Activated naive CD8-positive, alpha-beta T cell treated with anti-CD3 and anti-CD28 coated beads for 36 hours (primary cell): Measurements from ENCODE around the gene ZNF32. TPM values are rescaled to one million over a fixed set of nuclear protein-coding genes. Genes with fewer than 3 reads are reported as not detected.

ENCODE experiments used
- DNase-seq: peaks from one replicate; pipeline ENCODE4 v3.0.0; 2021
- H3K27ac Mint-ChIP-seq: one replicate; pipeline ENCODE4 v1.8.0; 2022; ENCODE audit warnings: mild to moderate bottlenecking, moderate library complexity, mixed read lengths
- H3K27me3 Mint-ChIP-seq: one replicate; pipeline ENCODE4 v1.8.0; 2022; ENCODE audit warnings: mild to moderate bottlenecking, mixed read lengths
- H3K36me3 Mint-ChIP-seq: one replicate; pipeline ENCODE4 v1.8.0; 2021; ENCODE audit warnings: mild to moderate bottlenecking, mixed read lengths
- H3K4me1 Mint-ChIP-seq: one replicate; pipeline ENCODE4 v1.8.0; 2021; ENCODE audit warnings: mixed read lengths
- H3K4me3 Mint-ChIP-seq: one replicate; pipeline ENCODE4 v1.8.0; 2022; ENCODE audit warnings: mild to moderate bottlenecking, moderate library complexity, mixed read lengths
- H3K9me3 Mint-ChIP-seq: one replicate; pipeline ENCODE4 v1.8.0; 2022; ENCODE audit warnings: mixed read lengths
- total RNA-seq, 2 experiments: library from RNA; stranded (reverse); gene quantifications; one replicate each; pipeline ENCODE4 v1.2.3, GENCODE V29; 2021

The ZNF32 gene
- total RNA-seq, 2 experiments from 2014 or later = 12.2 to 13.9 TPM

GRCh38 chr10:43686414-43686813 is 37.7 kb upstream of the ZNF32 start:
- no peak for DNase-seq
- Mint-ChIP-seq H3K27me3 (peaks cover 38% of the 10 kb centered on the region), H3K4me3 (no peak overlapping the region), H3K27ac (no peak overlapping the region), H3K36me3 (no peaks in the 10 kb centered on the region), H3K9me3 (no peaks in the 10 kb centered on the region), H3K4me1 (peaks cover 5% of the 10 kb centered on the region)

DNA sequence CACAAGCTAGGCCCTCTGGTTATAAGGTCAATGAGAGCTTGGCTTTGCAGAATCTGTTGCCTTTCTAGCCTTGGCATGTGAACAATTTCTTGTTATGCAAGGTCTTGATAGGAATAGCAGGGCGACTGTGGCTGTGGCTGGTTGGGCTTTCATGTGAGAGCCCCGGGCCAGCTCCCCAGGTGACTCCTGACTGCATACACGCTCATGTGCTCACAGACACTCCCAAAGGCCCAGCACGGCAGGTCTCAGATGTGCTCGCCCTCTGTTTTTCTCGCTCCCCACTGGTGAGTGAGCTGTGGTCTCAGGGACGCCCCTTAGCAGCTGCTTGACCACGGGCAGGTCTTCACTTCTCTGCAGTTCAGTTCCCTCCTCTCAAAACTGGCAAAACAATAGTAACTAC is 37.1 kb upstream of the ZNF32 start:
- H3K9me3 Mint-ChIP-seq = no peaks in the 10 kb centered on the region
- H3K27me3 Mint-ChIP-seq = peaks cover 32% of the 10 kb centered on the region
- no peak overlapping the region for H3K4me3 Mint-ChIP-seq
- peaks cover 5% of the 10 kb centered on the region for H3K4me1 Mint-ChIP-seq
- H3K36me3 Mint-ChIP-seq = no peaks in the 10 kb centered on the region
- H3K27ac Mint-ChIP-seq = no peak overlapping the region
- no peak for DNase-seq

DNA sequence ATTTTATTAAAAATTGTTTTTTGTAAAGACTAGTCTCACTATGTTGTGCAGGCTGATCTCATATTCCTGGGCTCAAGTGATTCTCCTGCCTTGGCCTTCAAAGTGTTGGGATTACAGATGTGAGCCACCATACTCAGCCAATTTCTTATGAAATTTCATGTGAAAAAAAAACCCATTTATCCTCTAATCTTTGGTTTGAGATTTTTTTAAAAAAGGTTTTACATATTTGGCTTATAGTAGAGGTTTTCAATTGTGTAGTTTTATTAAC is 35.5 kb upstream of the ZNF32 start:
- H3K9me3 Mint-ChIP-seq = no peaks in the 10 kb centered on the region
- H3K36me3 Mint-ChIP-seq = no peaks in the 10 kb centered on the region

GRCh38 chr10:43683451-43684291 is 35.0 kb upstream of the ZNF32 start:
- H3K4me1 Mint-ChIP-seq = no peaks in the 10 kb centered on the region
- no peak overlapping the region for H3K27ac Mint-ChIP-seq
- peak; percentile 24 for DNase-seq
- H3K27me3 Mint-ChIP-seq = peaks cover 28% of the 10 kb centered on the region
- no peaks in the 10 kb centered on the region for H3K9me3 Mint-ChIP-seq
- H3K4me3 Mint-ChIP-seq = no peak overlapping the region
- no peaks in the 10 kb centered on the region for H3K36me3 Mint-ChIP-seq

More for the DNA sequence above, 35.5 kb upstream of the ZNF32 start:
- no peak overlapping the region for H3K27ac Mint-ChIP-seq
- H3K4me3 Mint-ChIP-seq = no peak overlapping the region
- peaks cover 28% of the 10 kb centered on the region for H3K27me3 Mint-ChIP-seq
- H3K4me1 Mint-ChIP-seq = no peaks in the 10 kb centered on the region
- DNase-seq = no peak

DNA sequence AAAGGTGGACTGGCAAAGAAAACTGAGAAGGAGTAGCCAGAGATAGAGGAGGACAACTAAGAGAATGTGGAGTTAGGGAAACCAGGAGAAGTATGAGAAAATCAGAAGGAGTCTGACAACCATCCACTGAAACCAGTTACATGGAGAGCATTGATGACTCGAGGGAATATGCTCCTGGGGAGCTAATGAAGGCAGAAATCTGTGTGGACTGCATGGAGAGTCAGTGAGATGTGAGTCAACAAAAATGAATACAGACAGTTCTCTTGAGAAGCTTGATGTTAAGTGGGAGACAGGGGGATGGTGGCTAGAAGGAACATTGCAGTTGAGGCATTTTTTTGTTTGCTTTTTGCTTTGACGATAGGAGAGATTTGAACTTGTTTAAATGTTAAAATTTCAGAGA is 34.3 kb upstream of the ZNF32 start:
- DNase-seq = no peak
- H3K36me3 Mint-ChIP-seq = no peaks in the 10 kb centered on the region
- no peaks in the 10 kb centered on the region for H3K9me3 Mint-ChIP-seq
- no peak overlapping the region for H3K27ac Mint-ChIP-seq
- H3K4me3 Mint-ChIP-seq = no peak overlapping the region
- H3K4me1 Mint-ChIP-seq = no peaks in the 10 kb centered on the region
- peaks cover 25% of the 10 kb centered on the region for H3K27me3 Mint-ChIP-seq

- Mint-ChIP-seq H3K9me3 (no peaks in the 10 kb centered on the region), H3K36me3 (no peaks in the 10 kb centered on the region), H3K27ac (no peak overlapping the region), H3K4me3 (no peak overlapping the region), H3K27me3 (peaks cover 24% of the 10 kb centered on the region), H3K4me1 (no peaks in the 10 kb centered on the region)
- no peak for DNase-seq
These were observed 33.0 kb upstream of the ZNF32 start for GRCh38 chr10:43681721-43682120.

GRCh38 chr10:43681220-43681619 is 32.5 kb upstream of the ZNF32 start:
- H3K4me1 Mint-ChIP-seq = no peaks in the 10 kb centered on the region
- no peak for DNase-seq
- H3K27me3 Mint-ChIP-seq = peaks cover 21% of the 10 kb centered on the region
- no peaks in the 10 kb centered on the region for H3K9me3 Mint-ChIP-seq
- H3K27ac Mint-ChIP-seq = no peak overlapping the region
- H3K4me3 Mint-ChIP-seq = no peak overlapping the region
- H3K36me3 Mint-ChIP-seq = no peaks in the 10 kb centered on the region

DNA sequence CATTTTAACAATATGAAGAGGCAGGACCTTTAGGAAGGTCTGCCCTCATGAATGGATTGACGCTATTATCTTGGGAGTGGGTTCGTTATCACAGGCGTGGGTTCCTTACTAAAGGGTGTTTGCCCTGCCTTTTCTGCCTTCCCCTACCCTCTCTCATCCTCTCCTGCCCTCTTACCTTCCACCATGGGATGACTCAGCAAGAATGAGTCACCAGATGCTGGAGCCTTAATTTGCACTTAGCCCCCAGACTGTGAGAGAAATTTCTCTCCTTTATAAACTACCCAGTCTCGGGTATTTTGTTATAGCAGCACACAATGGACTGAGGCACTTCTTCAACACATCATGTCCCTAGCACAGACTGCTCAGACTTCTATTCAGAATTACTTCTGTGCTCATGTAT is 31.4 kb upstream of the ZNF32 start:
- H3K27me3 Mint-ChIP-seq = peaks cover 21% of the 10 kb centered on the region
- no peaks in the 10 kb centered on the region for H3K4me1 Mint-ChIP-seq
- H3K9me3 Mint-ChIP-seq = no peaks in the 10 kb centered on the region
- H3K27ac Mint-ChIP-seq = no peak overlapping the region
- DNase-seq = no peak
- H3K36me3 Mint-ChIP-seq = no peaks in the 10 kb centered on the region
- no peak overlapping the region for H3K4me3 Mint-ChIP-seq

GRCh38 chr10:43679509-43679908 is 30.8 kb upstream of the ZNF32 start:
- H3K4me1 Mint-ChIP-seq = no peaks in the 10 kb centered on the region
- H3K27ac Mint-ChIP-seq = no peak overlapping the region
- H3K36me3 Mint-ChIP-seq = no peaks in the 10 kb centered on the region
- no peak for DNase-seq
- H3K4me3 Mint-ChIP-seq = no peak overlapping the region
- H3K9me3 Mint-ChIP-seq = no peaks in the 10 kb centered on the region
- H3K27me3 Mint-ChIP-seq = peaks cover 21% of the 10 kb centered on the region

DNA sequence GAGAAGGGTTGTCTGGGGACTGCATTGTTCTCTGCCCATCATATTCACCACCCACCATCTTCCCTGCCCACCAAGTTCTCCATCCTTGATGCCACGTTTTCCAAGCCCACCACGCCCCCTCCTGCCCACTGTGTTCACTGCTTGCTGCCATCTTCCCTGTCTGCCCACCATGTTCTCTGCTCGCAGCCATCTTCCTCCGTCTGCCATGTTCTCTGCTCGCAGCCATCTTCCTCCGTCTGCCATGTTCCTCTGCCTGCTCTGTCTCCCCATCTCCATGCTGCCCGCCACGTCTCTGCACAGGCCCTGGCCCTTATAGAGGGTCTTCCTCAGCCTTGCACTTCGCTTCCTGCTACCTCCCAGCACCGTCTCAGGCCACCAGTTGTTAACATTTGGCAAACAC is 30.0 kb upstream of the ZNF32 start:
- H3K27ac Mint-ChIP-seq = no peak overlapping the region
- H3K27me3 Mint-ChIP-seq = peaks cover 18% of the 10 kb centered on the region
- H3K4me1 Mint-ChIP-seq = no peaks in the 10 kb centered on the region
- no peak for DNase-seq
- no peaks in the 10 kb centered on the region for H3K36me3 Mint-ChIP-seq
- H3K4me3 Mint-ChIP-seq = no peak overlapping the region
- no peaks in the 10 kb centered on the region for H3K9me3 Mint-ChIP-seq

- no peak for DNase-seq
- H3K36me3 Mint-ChIP-seq = no peaks in the 10 kb centered on the region
- H3K4me1 Mint-ChIP-seq = no peaks in the 10 kb centered on the region
- no peak overlapping the region for H3K4me3 Mint-ChIP-seq
- peaks cover 6% of the 10 kb centered on the region for H3K27me3 Mint-ChIP-seq
- no peak overlapping the region for H3K27ac Mint-ChIP-seq
- no peaks in the 10 kb centered on the region for H3K9me3 Mint-ChIP-seq
These were observed 28.2 kb upstream of the ZNF32 start for GRCh38 chr10:43676901-43677300.

DNA sequence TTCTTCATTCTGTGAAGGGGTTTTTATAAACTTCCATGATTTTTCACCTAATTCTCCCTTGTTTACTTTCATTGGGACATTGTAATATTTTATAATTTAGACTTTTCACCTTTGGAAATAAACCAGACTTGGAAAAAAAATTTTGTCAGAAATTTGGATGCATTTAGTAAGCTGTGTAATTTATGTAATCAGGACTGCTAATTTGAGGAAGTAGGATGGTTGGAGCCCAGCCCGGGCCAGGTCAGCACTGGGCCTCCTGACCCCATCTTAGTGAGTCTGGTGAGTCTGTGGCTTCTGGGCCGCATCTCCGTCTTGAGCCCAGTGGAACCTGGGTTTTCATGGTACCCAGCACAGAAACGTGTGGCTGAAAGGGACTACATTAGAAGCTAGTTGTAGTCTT is 27.6 kb upstream of the ZNF32 start:
- Mint-ChIP-seq H3K4me3 (no peak overlapping the region), H3K4me1 (peaks cover 3% of the 10 kb centered on the region), H3K27ac (no peak overlapping the region), H3K36me3 (no peaks in the 10 kb centered on the region), H3K9me3 (no peaks in the 10 kb centered on the region), H3K27me3 (peaks cover 9% of the 10 kb centered on the region)
- DNase-seq = no peak

DNA sequence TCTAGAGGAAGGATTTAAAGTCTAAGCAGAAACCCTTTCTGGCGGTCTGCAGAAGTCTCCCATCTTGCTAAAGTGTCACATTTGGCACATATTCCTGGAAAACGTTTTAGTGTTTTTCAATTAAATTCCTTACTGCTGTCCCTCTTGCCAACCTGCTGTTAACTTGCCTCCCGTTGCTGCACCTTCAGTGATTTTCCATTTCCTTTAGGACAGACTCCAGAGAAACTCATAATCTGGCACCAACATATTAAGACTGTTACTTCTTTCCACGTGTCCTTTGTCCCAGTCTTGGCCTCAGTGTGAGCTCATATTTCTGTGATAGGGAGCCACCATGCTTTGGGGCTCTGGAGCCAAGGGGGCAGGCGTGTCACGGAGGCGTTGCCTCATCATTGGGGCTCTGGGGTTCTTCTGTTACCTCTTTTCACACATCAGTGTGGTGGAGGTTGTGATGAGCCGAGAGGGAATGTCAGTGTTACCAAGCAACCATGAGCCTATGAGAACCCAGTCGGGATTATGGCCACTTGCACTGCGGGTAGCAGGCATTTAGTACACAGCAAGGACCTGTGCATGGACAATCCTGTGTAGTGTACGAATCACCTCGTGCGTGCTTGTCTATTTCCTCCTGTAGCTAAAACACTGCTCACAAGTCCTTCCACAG is 26.0 kb upstream of the ZNF32 start:
- Mint-ChIP-seq H3K27ac (no peak overlapping the region), H3K27me3 (peaks cover 22% of the 10 kb centered on the region), H3K36me3 (no peaks in the 10 kb centered on the region), H3K4me3 (no peak overlapping the region), H3K9me3 (no peaks in the 10 kb centered on the region), H3K4me1 (peaks cover 3% of the 10 kb centered on the region)
- DNase-seq = no peak

- peaks cover 30% of the 10 kb centered on the region for H3K27me3 Mint-ChIP-seq
- no peaks in the 10 kb centered on the region for H3K9me3 Mint-ChIP-seq
- no peaks in the 10 kb centered on the region for H3K36me3 Mint-ChIP-seq
- DNase-seq = no peak
- H3K27ac Mint-ChIP-seq = no peak overlapping the region
- peaks cover 3% of the 10 kb centered on the region for H3K4me1 Mint-ChIP-seq
- no peak overlapping the region for H3K4me3 Mint-ChIP-seq
These were observed 24.8 kb upstream of the ZNF32 start for GRCh38 chr10:43673471-43673870.

DNA sequence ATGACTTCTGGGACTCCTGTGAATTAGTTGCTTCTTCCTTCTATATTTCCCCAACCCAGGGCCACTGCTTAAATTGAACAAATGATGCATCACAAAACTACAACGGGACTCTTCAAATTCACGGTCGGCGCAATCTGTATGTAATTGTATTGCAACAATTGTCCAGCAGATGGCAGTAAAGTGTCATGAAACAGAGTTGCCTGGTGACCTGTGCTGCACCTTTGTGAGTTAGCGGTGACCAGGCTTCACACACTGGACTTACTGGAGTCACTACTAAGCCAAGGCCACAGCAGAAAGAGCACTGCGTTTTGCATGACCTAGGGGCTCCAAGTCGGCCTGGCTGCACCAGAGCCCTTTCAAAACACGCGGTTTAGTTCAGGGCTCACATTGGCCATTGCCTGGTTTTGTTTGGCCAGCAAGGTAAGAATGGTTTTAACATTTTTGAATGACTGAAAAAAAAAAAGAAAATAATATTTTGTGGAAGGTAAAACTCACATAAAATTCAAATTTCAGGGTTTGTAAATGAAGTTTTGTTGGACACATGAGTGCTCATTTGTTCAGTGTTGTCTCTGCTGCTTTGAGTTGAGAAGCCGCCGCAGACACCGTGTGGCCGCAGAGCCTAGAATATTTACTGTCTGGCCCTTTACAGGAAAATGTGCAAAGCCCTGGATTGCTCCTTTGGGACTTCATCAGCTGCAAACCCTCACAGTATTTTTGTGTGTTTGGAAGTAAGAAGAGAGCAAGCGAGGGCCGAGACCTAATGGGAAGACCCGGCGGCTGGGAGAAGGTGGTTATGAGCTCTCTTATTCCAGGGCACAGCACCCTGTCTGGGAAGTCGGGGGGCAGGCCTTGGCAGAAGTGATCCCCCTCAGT is 23.2 kb upstream of the ZNF32 start:
- DNase-seq = peak; percentile 18
- peaks cover 40% of the 10 kb centered on the region for H3K27me3 Mint-ChIP-seq
- H3K27ac Mint-ChIP-seq = no peak overlapping the region
- no peaks in the 10 kb centered on the region for H3K9me3 Mint-ChIP-seq
- peaks cover 6% of the 10 kb centered on the region for H3K4me1 Mint-ChIP-seq
- H3K4me3 Mint-ChIP-seq = no peak overlapping the region
- no peaks in the 10 kb centered on the region for H3K36me3 Mint-ChIP-seq
